Measurements from ENCODE around the gene SNHG17. TPM values are rescaled to one million over a fixed set of nuclear protein-coding genes. Genes with fewer than 3 reads are reported as not detected.
A peak's percentile ranks its signal among the peaks of the same experiment; 100 is the strongest.

The SNHG17 gene
- 10 to 100 TPM; 45.6 to 72.5 (median 57.9) TPM for total RNA-seq

GRCh38 chr20:38434770-38435554, at the start of gene SNHG17:
Gene SNHG17, minus strand, starts transcription at chr20:38435328.
- Histone ChIP-seq H3K4me1 (peaks cover 29% of the 10 kb centered on the region), H3K9me3 (no peaks in the 10 kb centered on the region), H3K4me3 (peak within 1 kb of the TSS; percentile 87), H3K36me3 (peaks cover 37% of the 10 kb centered on the region), H3K27me3 (peaks cover 2% of the 10 kb centered on the region), H3K27ac (peak within 1 kb of the TSS; percentile 89)
- TF ChIP-seq CTCF (IDR thresholded peaks at IDR 0.05) (peak; percentile 99 to 100), POLR2A (IDR thresholded peaks at IDR 0.05) (peak; percentile 16 to 82), POLR2AphosphoS5 (IDR thresholded peaks at IDR 0.05) (peak; percentile 66 to 99 (median 74)), EP300 (IDR thresholded peaks at IDR 0.05) (no peak)
- WGBS = under 1% methylated on average over 58 of the region's 65 CpGs
- peak; percentile 93 to 94 for DNase-seq (ENCODE audit: low spot score in 2 of 2)

GRCh38 chr20:38479596-38479995, 44.5 kb upstream of the SNHG17 start:
- WGBS = 96% methylated on average over 2 of the region's 2 CpGs
- H3K27me3 ChIP-seq = no peaks in the 10 kb centered on the region
- H3K27ac ChIP-seq = no peak overlapping the region
- no peak for DNase-seq (ENCODE audit: low spot score in 2 of 2)
- H3K36me3 ChIP-seq = peaks cover 4% of the 10 kb centered on the region
- H3K4me1 ChIP-seq = peaks cover under 1% of the 10 kb centered on the region
- H3K4me3 ChIP-seq = no peak overlapping the region
- no peaks in the 10 kb centered on the region for H3K9me3 ChIP-seq
- TF ChIP-seq POLR2A (IDR thresholded peaks at IDR 0.05) (no peak), CTCF (IDR thresholded peaks at IDR 0.05) (no peak), EP300 (IDR thresholded peaks at IDR 0.05) (no peak), POLR2AphosphoS5 (IDR thresholded peaks at IDR 0.05) (no peak)

GRCh38 chr20:38477747-38478146, 42.6 kb upstream of the SNHG17 start:
- Histone ChIP-seq H3K27ac (no peak overlapping the region), H3K9me3 (no peaks in the 10 kb centered on the region), H3K27me3 (no peaks in the 10 kb centered on the region), H3K4me1 (peaks cover 16% of the 10 kb centered on the region), H3K36me3 (peaks cover 4% of the 10 kb centered on the region), H3K4me3 (no peak overlapping the region)
- DNase-seq (ENCODE audit: low spot score in 2 of 2) = no peak
- TF ChIP-seq CTCF (IDR thresholded peaks at IDR 0.05) = no peak
- no peak for TF ChIP-seq POLR2AphosphoS5 (IDR thresholded peaks at IDR 0.05)
- no peak for TF ChIP-seq EP300 (IDR thresholded peaks at IDR 0.05)
- no peak for TF ChIP-seq POLR2A (IDR thresholded peaks at IDR 0.05)
- WGBS = 97% methylated on average over 8 of the region's 8 CpGs

GRCh38 chr20:38473367-38473795, 38.3 kb upstream of the SNHG17 start:
- DNase-seq (ENCODE audit: low spot score in 2 of 2) = no peak

More at GRCh38 chr20:38473367-38473795, 38.3 kb upstream of the SNHG17 start:
- H3K9me3 ChIP-seq = no peaks in the 10 kb centered on the region
- H3K27me3 ChIP-seq = no peaks in the 10 kb centered on the region
- H3K27ac ChIP-seq = peak overlapping the region; percentile 90
- WGBS = no CpG with 5 or more reads among the region's 10 CpGs
- peak overlapping the region; percentile 88 for H3K4me3 ChIP-seq
- H3K36me3 ChIP-seq = no peaks in the 10 kb centered on the region
- H3K4me1 ChIP-seq = peaks cover 26% of the 10 kb centered on the region
- TF ChIP-seq POLR2AphosphoS5 (IDR thresholded peaks at IDR 0.05) = no peak
- no peak for TF ChIP-seq CTCF (IDR thresholded peaks at IDR 0.05)
- TF ChIP-seq EP300 (IDR thresholded peaks at IDR 0.05) = no peak
- no peak for TF ChIP-seq POLR2A (IDR thresholded peaks at IDR 0.05)
